Mesenchymal stem cell (in vitro differentiated cells and primary cell): ENCODE data around the gene REEP1.

Experiments used
- DNase-seq: peaks from one replicate; pipeline ENCODE4 v3.0.0-alpha.2; 2013
- H2AFZ ChIP-seq: one replicate; pipeline ENCODE4 v1.6.1; 2013; ENCODE audit warnings: low read depth, mild to moderate bottlenecking, control low read depth, inconsistent platforms, low read length, moderate library complexity
- H2AK5ac ChIP-seq: 2 replicates; pipeline ENCODE4 v1.6.1; 2013; ENCODE audit warnings: low read length, moderate library complexity, mild to moderate bottlenecking, inconsistent platforms; ENCODE audit not compliant: severe bottlenecking
- H2BK120ac ChIP-seq: one replicate; pipeline ENCODE4 v1.6.1; 2013; ENCODE audit warnings: low read depth, mild to moderate bottlenecking, inconsistent platforms, low read length, moderate library complexity
- H2BK12ac ChIP-seq, 2 experiments: one replicate each; pipeline ENCODE4 v1.6.1; 2013; ENCODE audit warnings: inconsistent platforms in 2 of 2, low read length in 2 of 2, mild to moderate bottlenecking in 2 of 2, moderate library complexity in 2 of 2, control low read depth in 1 of 2
- H2BK15ac ChIP-seq: one replicate; pipeline ENCODE4 v1.6.1; 2013; ENCODE audit warnings: mild to moderate bottlenecking, low read depth, inconsistent platforms; ENCODE audit not compliant: poor library complexity, severe bottlenecking
- H2BK5ac ChIP-seq: 2 replicates; pipeline ENCODE4 v1.6.1; 2013; ENCODE audit warnings: low read depth, mild to moderate bottlenecking, low read length, control low read depth, inconsistent platforms; ENCODE audit not compliant: poor library complexity, severe bottlenecking
- H3K14ac ChIP-seq, 2 experiments: one replicate each; pipeline ENCODE4 v1.6.1; 2013; ENCODE audit warnings: inconsistent platforms in 2 of 2, low read length in 2 of 2, control low read depth in 1 of 2, mild to moderate bottlenecking in 1 of 2, moderate library complexity in 1 of 2
- H3K18ac ChIP-seq, 2 experiments: one replicate each; pipeline ENCODE4 v1.6.1; 2013; ENCODE audit warnings: inconsistent platforms in 2 of 2, low read length in 2 of 2, control low read depth in 1 of 2, low read depth in 1 of 2, mild to moderate bottlenecking in 1 of 2
- H3K23ac ChIP-seq, 2 experiments: one replicate each; pipeline ENCODE4 v1.6.1; 2013; ENCODE audit warnings: inconsistent platforms in 2 of 2, low read length in 2 of 2, mild to moderate bottlenecking in 2 of 2, moderate library complexity in 2 of 2, control low read depth in 1 of 2
- H3K27ac ChIP-seq: 2 replicates; pipeline ENCODE4 v1.5.1; 2013; ENCODE audit warnings: mild to moderate bottlenecking, moderate library complexity, low read length, control low read depth, inconsistent platforms; ENCODE audit not compliant: poor library complexity, severe bottlenecking
- H3K27me3 ChIP-seq, 2 experiments: 2 replicates each; pipeline versions ENCODE4 v1.6.1 to v1.7.0; 2013; ENCODE audit warnings: low read length in 2 of 2, mild to moderate bottlenecking in 2 of 2, moderate library complexity in 2 of 2, control low read depth in 1 of 2, inconsistent platforms in 1 of 2; ENCODE audit not compliant: control insufficient read depth in 1 of 2, insufficient read depth in 1 of 2
- H3K36me3 ChIP-seq, 2 experiments: 2 replicates each; pipeline versions ENCODE4 v1.6.1 to v1.7.0; 2013; ENCODE audit warnings: low read length in 2 of 2, control low read depth in 1 of 2, inconsistent platforms in 1 of 2, low read depth in 1 of 2, mild to moderate bottlenecking in 1 of 2; ENCODE audit not compliant: insufficient read depth in 2 of 2, control insufficient read depth in 1 of 2
- H3K4ac ChIP-seq, 2 experiments: one replicate each; pipeline ENCODE4 v1.6.1; 2013; ENCODE audit warnings: inconsistent platforms in 2 of 2, low read length in 2 of 2, mild to moderate bottlenecking in 2 of 2, moderate library complexity in 2 of 2, control low read depth in 1 of 2, low read depth in 1 of 2
- H3K4me1 ChIP-seq: 2 replicates; pipeline ENCODE4 v1.6.1; 2013; ENCODE audit warnings: low read depth, low read length, control low read depth; ENCODE audit not compliant: control insufficient read depth, insufficient read depth
- H3K4me2 ChIP-seq: 2 replicates; pipeline ENCODE4 v1.6.1; 2013; ENCODE audit warnings: low read length, mild to moderate bottlenecking, inconsistent platforms; ENCODE audit not compliant: poor library complexity, severe bottlenecking
- H3K4me3 ChIP-seq, 2 experiments: 2 replicates each; pipeline versions ENCODE4 v1.5.1 to v1.7.0; 2013; ENCODE audit warnings: low read length in 2 of 2, mild to moderate bottlenecking in 2 of 2, control low read depth in 1 of 2, low read depth in 1 of 2; ENCODE audit not compliant: insufficient read depth in 1 of 2
- H3K79me1 ChIP-seq: replicated peaks from 2 replicates; pipeline ENCODE4 v1.6.1; 2013; ENCODE audit warnings: mild to moderate bottlenecking, control low read depth, low read length, inconsistent platforms; ENCODE audit not compliant: poor library complexity, severe bottlenecking
- H3K9ac ChIP-seq: 2 replicates; pipeline ENCODE4 v1.7.0; 2013; ENCODE audit warnings: mild to moderate bottlenecking, low read length, moderate library complexity
- H3K9me3 ChIP-seq: 2 replicates; pipeline ENCODE4 v1.7.0; 2013; ENCODE audit warnings: mild to moderate bottlenecking, low read length; ENCODE audit not compliant: control insufficient read depth
- H4K8ac ChIP-seq: one replicate; pipeline ENCODE4 v1.6.1; 2013; ENCODE audit warnings: inconsistent platforms, mild to moderate bottlenecking, low read length, moderate library complexity
- H4K91ac ChIP-seq: one replicate; pipeline ENCODE4 v1.6.1; 2013; ENCODE audit warnings: mild to moderate bottlenecking, low read length, inconsistent platforms
- WGBS: methylation state at CpG from one replicate; pipeline ENCODE4 v1.1.7; 2013; ENCODE audit warnings: mixed read lengths; 5-methylcytosine and 5-hydroxymethylcytosine counted together

The REEP1 gene

DNA sequence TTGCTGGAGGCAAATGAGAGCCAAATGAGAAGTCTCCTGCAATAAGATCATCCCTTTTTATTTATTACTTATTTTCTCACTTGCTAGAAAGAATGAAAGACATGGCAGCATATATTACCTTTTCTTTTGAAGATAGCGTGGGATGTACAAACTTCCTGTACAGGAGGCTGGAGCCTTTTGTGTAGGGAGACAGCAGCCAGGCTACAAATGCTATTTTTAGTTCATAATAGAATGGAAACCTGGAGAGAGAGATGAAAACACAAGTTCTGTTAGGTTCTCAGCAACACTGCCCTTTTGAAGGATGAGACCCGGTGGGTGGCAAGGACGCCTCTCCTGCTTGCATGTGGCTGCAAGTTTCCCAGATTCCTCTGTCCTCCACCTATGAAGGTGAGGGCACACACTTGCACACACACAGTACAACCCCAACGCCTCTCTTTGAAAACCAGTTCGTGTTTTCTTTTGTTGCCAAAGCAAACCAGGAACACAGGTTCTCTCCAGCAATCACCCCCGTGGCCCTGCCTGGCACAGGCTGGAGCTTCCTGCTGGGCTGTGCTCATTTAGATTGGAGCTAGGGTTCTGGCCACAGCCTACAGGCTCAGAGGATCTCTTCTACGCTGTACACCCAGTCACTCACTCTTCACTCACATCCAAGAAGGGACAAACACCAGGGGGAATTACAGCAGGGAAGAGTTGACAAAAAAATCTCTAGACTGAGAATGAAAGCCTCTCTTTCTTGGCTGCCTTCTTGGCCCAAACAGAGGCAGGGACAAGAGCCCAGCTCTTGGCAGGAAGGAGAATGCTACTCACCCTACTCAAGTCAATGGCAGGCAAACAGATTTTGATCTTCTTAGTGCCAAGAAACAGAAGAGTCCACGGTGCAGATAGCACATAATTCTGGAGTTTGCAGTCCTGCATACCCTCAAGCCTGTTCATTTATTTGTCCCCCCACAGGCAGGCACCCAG, 82.6 kb downstream of the REEP1 start:
- H3K23ac ChIP-seq, result no peak overlapping the region
- H3K4me1 ChIP-seq, result peaks cover 2% of the 10 kb centered on the region
- DNase-seq, result no peak
- H2BK5ac ChIP-seq, result no peak overlapping the region
- H3K14ac ChIP-seq, result no peak overlapping the region
- WGBS, result 86% methylated on average over 8 of the region's 8 CpGs
- H3K4ac ChIP-seq, result no peak overlapping the region
- H2AFZ ChIP-seq, result no peak overlapping the region
- H3K9ac ChIP-seq, result no peak overlapping the region
- H2AK5ac ChIP-seq, result no peak overlapping the region
- H2BK12ac ChIP-seq, result no peak overlapping the region
- no peak overlapping the region for H2BK120ac ChIP-seq
- no peak overlapping the region for H4K91ac ChIP-seq
- no peak overlapping the region for H2BK15ac ChIP-seq
- H3K79me1 ChIP-seq, result no peaks in the 10 kb centered on the region
- no peak overlapping the region for H4K8ac ChIP-seq
- no peak overlapping the region for H3K4me2 ChIP-seq
- no peak overlapping the region for H3K18ac ChIP-seq
- H3K27me3 ChIP-seq, result peaks cover 23 to 51% of the 10 kb centered on the region in 2 experiments
- H3K4me3 ChIP-seq, result no peak overlapping the region
- H3K9me3 ChIP-seq, result no peaks in the 10 kb centered on the region
- H3K27ac ChIP-seq, result no peak overlapping the region
- H3K36me3 ChIP-seq, result no peaks in the 10 kb centered on the region

DNA sequence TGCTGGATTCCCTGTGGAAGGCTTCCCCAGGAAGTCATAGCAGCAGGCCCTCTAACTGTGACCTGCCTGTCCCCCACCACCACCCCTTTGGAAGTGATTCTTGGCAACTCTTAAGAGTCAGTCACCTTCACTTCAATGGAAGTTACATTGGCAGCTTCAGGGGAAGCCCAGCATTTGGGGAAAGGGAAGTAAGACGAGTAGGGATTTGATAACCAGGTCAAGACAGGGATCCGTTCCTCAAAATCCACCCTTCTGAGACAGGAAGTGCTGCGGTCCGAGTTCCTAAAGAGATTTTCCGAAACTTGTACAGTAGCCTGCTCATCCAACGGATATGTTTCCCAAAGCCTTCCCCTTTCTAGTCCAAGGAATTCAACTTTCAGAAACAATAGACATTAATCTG, 84.0 kb downstream of the REEP1 start:
- Histone ChIP-seq H3K27me3 (peaks cover 23 to 51% of the 10 kb centered on the region in 2 experiments), H3K4me1 (peaks cover 2% of the 10 kb centered on the region), H3K4me3 (no peak overlapping the region), H2BK120ac (no peak overlapping the region), H3K9me3 (no peaks in the 10 kb centered on the region), H2BK12ac (no peak overlapping the region), H3K36me3 (no peaks in the 10 kb centered on the region), H3K4me2 (no peak overlapping the region), H2BK5ac (no peak overlapping the region), H2AFZ (no peak overlapping the region), H3K27ac (no peak overlapping the region), H3K14ac (no peak overlapping the region), H3K4ac (no peak overlapping the region), H4K8ac (no peak overlapping the region), H2AK5ac (no peak overlapping the region), H4K91ac (no peak overlapping the region), H3K9ac (no peak overlapping the region), H3K79me1 (no peaks in the 10 kb centered on the region), H3K18ac (no peak overlapping the region), H3K23ac (no peak overlapping the region), H2BK15ac (no peak overlapping the region)
- WGBS, result 88% methylated on average over 6 of the region's 6 CpGs
- DNase-seq, result no peak

DNA sequence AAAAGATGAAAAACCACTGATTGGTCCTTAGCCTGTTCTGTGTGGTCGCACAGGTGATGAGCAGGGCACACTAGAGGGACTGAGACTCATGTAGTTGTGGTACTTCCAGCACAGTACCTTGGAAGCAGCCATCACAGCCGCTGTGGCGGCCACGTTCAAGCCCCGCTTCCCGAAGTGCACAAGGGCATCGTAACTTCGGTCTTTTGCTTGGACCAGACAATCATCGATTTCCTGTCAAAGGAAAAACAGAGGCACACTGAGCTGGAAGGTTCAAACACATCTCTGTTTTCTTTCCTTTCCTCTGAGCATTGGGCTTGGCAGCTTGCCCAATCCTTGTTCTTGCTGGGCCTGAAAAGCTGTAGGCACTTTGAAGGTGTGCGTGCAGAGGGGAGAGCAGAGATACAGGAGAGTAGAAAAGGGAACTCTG, 85.6 kb downstream of the REEP1 start:
- Histone ChIP-seq H3K9ac (no peak overlapping the region), H3K14ac (no peak overlapping the region), H4K91ac (no peak overlapping the region), H3K4me1 (peaks cover 1% of the 10 kb centered on the region), H2BK120ac (no peak overlapping the region), H3K36me3 (no peaks in the 10 kb centered on the region), H4K8ac (no peak overlapping the region), H2BK5ac (no peak overlapping the region), H3K18ac (no peak overlapping the region), H2AFZ (no peak overlapping the region), H2AK5ac (no peak overlapping the region), H3K4me2 (no peak overlapping the region), H2BK12ac (no peak overlapping the region), H2BK15ac (no peak overlapping the region), H3K27me3 (peaks cover 23 to 50% of the 10 kb centered on the region in 2 experiments), H3K9me3 (no peaks in the 10 kb centered on the region), H3K23ac (no peak overlapping the region), H3K27ac (no peak overlapping the region), H3K4me3 (no peak overlapping the region), H3K79me1 (no peaks in the 10 kb centered on the region), H3K4ac (no peak overlapping the region)
- WGBS, result 90% methylated on average over 10 of the region's 10 CpGs
- no peak for DNase-seq

DNA sequence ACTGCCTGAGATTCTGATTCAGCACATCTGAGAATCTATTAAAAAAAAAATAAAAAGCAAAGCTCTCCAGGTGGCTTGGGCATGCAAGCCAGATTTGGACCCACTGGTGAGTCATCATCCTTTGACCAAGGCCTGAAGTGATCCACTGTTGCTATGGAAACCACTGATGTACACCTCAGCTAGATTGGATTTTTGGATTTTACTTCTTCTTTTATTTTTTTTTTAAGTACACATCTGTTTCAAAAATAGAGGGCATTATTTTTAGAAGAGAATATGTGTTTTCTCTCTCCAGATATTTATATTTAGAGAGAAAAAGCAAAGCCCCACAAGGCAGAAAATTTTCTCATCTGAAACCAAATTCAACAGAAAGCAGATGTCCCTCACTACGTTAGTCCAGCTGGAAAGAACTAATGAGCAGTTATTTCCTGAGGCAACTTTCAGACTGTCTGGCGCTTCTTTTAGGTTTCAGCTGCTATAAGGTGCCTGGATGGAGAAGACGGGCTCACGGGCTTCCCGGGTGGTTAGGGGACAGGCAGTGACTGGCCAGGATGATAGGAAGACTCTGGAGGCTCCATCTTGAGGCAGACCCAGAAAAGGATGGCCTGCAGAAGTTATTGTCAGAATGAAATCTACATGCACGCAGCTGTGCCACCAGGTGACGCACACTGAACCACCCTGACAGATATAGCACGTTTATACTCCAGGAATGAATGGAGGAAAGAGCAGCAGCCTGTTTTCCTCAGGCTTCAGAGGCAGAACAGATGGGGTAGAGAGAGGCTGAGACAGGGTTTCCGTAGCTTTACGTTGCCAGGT, 87.6 kb downstream of the REEP1 start:
- H2AFZ ChIP-seq, result no peak overlapping the region
- no peak overlapping the region for H3K4me3 ChIP-seq
- peak overlapping the region; percentile 58 for H3K9ac ChIP-seq
- no peaks in the 10 kb centered on the region for H3K9me3 ChIP-seq
- DNase-seq, result peak; percentile 32
- H3K27ac ChIP-seq, result no peak overlapping the region
- H2AK5ac ChIP-seq, result no peak overlapping the region
- H2BK12ac ChIP-seq, result no peak overlapping the region
- H3K23ac ChIP-seq, result no peak overlapping the region
- no peak overlapping the region for H3K14ac ChIP-seq
- no peaks in the 10 kb centered on the region for H3K79me1 ChIP-seq
- peaks cover 17 to 35% of the 10 kb centered on the region in 2 experiments for H3K27me3 ChIP-seq
- no peak overlapping the region for H4K8ac ChIP-seq
- 78% methylated on average over 10 of the region's 10 CpGs for WGBS
- no peak overlapping the region for H4K91ac ChIP-seq
- no peaks in the 10 kb centered on the region for H3K4me1 ChIP-seq
- H2BK15ac ChIP-seq, result no peak overlapping the region
- H2BK120ac ChIP-seq, result no peak overlapping the region
- H3K36me3 ChIP-seq, result no peaks in the 10 kb centered on the region
- H3K18ac ChIP-seq, result no peak overlapping the region
- no peak overlapping the region for H2BK5ac ChIP-seq
- no peak overlapping the region for H3K4ac ChIP-seq
- H3K4me2 ChIP-seq, result no peak overlapping the region
